GM21825 (cell line): Measurements from ENCODE around the gene RTEL1.
A peak's percentile ranks its signal among the peaks of the same experiment; 100 is the strongest.
"Not testable (repeated sequence)": the region's sequence is repeated elsewhere in the genome, so short reads cannot be mapped to it uniquely, and the experiment has no call there.

Experiments
- ATAC-seq: cut with Tn5 transposase; IDR thresholded peaks from one replicate; pipeline ENCODE4 v1.9.1; 2021; ENCODE audit warnings: mild to moderate bottlenecking, moderate library complexity; ENCODE audit not compliant: unreplicated experiment

The RTEL1 gene, protein sequence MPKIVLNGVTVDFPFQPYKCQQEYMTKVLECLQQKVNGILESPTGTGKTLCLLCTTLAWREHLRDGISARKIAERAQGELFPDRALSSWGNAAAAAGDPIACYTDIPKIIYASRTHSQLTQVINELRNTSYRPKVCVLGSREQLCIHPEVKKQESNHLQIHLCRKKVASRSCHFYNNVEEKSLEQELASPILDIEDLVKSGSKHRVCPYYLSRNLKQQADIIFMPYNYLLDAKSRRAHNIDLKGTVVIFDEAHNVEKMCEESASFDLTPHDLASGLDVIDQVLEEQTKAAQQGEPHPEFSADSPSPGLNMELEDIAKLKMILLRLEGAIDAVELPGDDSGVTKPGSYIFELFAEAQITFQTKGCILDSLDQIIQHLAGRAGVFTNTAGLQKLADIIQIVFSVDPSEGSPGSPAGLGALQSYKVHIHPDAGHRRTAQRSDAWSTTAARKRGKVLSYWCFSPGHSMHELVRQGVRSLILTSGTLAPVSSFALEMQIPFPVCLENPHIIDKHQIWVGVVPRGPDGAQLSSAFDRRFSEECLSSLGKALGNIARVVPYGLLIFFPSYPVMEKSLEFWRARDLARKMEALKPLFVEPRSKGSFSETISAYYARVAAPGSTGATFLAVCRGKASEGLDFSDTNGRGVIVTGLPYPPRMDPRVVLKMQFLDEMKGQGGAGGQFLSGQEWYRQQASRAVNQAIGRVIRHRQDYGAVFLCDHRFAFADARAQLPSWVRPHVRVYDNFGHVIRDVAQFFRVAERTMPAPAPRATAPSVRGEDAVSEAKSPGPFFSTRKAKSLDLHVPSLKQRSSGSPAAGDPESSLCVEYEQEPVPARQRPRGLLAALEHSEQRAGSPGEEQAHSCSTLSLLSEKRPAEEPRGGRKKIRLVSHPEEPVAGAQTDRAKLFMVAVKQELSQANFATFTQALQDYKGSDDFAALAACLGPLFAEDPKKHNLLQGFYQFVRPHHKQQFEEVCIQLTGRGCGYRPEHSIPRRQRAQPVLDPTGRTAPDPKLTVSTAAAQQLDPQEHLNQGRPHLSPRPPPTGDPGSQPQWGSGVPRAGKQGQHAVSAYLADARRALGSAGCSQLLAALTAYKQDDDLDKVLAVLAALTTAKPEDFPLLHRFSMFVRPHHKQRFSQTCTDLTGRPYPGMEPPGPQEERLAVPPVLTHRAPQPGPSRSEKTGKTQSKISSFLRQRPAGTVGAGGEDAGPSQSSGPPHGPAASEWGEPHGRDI (N-terminal part only)

DNA sequence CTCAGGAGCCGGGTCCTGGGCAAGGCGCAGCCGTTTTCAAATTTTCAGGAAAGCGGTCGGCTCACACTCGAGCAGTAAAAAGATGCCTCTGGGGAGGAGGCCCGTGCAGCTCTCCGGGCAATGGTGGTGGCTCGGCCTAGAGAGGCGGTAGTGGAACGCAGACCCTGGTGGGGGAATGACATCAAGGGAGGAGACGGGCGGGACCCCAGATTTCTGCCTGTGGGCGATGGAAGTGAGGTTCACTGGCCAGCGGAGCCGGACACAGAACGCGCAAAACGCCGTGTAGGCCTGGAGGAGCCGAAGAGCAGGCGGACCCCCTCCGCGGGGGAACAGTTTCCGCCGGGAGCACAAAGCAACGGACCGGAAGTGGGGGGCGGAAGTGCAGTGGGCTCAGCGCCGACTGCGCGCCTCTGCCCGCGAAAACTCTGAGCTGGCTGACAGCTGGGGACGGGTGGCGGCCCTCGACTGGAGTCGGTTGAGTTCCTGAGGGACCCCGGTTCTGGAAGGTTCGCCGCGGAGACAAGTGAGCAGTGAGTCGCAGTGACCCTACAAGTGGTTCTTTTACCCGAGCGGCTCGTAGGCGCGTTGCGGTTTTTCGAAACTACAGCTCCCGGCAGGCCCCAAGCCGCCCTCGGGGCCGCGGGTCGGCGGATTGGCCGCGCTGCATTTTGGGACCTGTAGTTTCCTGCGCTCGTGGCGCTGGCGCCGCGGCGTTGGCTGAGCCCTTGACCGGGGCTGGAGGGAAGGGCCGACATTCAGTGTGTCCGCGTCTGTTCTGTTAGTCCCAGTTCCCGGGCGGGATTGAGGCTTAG lies at the start of gene RTEL1:
Gene RTEL1, plus strand, starts transcription at position 376 of the 812 bp plus-strand sequence. CDS start 1,091 bp downstream, outside the sequence.
- ATAC-seq, result peak; percentile 79

GRCh38 chr20:63610581-63611435 lies 47.3 kb upstream of the RTEL1 start:
- no peak for ATAC-seq

DNA sequence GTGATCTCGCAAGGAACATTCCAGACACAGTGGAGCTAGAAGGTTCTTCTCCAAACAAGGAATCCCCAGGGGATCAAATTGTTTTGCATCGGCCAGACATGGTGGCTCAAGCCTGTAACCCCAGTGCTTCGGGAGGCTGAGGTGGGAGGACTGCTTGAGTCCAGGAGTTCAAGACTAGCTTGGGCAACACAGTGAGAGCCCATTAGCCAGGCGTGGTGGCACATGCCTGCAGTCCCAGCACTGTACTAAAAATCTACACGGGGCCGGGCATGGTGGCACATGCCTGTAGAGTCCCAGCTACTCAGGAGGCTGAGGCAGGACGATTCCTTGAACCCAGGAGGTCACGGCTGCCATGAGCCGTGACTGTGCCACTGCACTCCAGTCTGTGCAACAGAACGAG lies 46.5 kb upstream of the RTEL1 start:
- no peak for ATAC-seq

DNA sequence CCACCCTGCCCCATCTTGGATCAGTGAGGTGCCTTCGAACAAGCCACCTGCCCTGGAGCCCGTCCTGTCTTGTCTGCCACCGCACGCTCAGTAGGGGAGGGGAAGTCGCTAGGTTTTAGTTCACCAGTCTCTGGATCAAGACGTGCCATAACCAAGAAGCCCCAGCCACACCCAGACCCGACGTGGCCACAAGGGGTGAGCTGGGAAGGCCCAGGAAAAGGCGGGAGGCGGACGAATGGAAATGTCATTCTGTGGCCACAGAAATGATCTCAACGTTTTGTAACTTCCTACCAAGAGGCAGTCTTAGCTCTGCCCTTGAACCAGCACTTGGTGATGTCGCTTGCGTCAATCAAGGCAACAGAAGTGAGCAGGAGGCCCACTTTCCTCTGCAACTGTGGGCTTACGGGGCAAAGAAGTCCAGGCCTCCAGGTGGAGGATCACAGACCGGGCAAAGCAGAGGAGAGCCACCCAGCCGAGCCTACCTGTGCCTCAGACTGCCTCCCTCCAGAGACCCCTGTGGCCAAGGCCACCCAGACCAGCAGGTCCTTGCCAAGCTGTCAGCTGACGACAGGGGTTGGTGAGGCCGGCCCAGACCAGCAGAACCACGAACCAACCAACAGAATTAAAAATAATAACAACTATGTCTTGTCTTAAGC lies 45.7 kb upstream of the RTEL1 start:
- no peak for ATAC-seq

GRCh38 chr20:63613863-63614594 lies 44.1 kb upstream of the RTEL1 start:
- ATAC-seq, result not testable (repeated sequence)

- no peak for ATAC-seq
These were observed 40.8 kb upstream of the RTEL1 start for GRCh38 chr20:63617092-63617875.

DNA sequence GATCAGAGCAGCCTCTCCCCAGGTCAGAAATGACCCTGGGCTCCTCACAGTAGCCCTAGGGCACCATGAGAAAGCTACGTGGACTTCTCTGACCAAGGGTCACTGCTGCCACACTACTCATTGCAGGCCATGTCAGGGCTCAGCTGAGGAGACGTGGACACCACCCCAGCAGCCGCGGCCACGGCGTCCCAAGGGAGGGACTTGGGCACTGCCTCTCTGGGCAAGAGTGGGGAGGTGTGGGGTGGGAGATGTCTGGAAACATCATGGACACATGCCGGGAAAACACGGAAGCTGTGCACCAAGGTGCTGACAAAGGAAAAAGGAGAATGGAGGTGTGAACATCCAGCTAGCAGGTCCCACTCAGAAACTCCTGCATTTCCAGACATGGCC lies 40.2 kb upstream of the RTEL1 start:
- no peak for ATAC-seq

- no peak for ATAC-seq
These were observed 39.7 kb upstream of the RTEL1 start for GRCh38 chr20:63618291-63618980.

DNA sequence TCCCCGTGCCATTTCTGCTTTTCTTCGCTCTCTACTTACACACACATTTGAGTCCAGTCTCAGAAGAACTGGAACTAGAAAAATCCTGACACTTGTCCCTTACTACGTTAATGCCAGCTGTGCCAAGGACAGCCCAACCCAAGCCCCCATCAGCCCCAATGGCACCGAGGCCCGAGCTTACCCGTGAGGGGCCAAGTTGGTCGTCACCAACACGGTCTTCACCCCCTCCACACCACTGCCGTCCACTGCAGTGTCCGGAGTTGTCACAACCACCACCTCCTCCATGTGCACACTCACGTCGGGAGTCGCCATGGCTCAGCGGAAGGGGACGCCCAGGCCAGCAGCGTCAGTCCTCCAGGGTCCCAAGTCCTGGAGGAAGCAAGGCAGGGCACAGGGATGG lies 39.0 kb upstream of the RTEL1 start:
- ATAC-seq, result no peak

- ATAC-seq, result no peak
These were observed 38.6 kb upstream of the RTEL1 start for GRCh38 chr20:63619505-63619904.

DNA sequence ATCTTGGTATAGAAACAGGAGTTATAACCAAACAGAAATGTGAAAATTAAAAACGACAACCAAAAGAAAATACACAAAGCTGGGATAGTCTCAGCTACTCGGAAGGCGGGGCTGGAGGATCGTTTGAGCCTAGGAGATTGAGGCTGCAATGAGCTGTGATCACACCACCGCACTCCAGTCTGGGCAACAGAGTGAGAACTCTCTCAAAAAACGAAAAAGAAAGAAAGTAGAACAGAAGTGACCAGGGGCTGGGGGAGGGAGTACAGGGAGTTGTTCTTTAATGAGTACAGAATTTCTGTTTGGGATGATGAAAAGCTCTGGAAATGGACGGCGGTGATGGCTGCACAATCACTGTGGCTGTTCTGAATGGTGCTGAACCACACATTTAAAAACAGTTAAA lies 37.1 kb upstream of the RTEL1 start:
- ATAC-seq, result no peak

GRCh38 chr20:63622096-63622495 lies 36.0 kb upstream of the RTEL1 start:
- ATAC-seq, result no peak

DNA sequence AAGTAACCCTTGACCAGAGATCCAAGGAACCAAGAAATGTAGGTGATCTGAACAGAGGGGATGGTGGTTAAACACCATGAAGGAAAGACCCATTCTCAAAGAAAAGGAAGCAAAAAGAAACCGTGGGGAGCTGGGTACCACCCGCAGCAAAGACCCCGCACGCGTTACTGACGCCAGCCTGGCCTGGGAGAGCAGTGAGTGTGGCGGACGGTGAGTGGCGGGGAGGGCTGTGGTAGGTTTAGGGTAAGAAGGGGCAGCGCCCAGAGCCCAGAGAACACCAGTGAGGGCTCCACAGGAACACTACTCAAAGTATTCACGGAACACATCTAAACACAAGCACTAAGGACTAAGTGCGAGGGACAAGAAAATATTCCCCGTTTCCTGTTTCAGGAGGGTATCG lies 35.4 kb upstream of the RTEL1 start:
- no peak for ATAC-seq

DNA sequence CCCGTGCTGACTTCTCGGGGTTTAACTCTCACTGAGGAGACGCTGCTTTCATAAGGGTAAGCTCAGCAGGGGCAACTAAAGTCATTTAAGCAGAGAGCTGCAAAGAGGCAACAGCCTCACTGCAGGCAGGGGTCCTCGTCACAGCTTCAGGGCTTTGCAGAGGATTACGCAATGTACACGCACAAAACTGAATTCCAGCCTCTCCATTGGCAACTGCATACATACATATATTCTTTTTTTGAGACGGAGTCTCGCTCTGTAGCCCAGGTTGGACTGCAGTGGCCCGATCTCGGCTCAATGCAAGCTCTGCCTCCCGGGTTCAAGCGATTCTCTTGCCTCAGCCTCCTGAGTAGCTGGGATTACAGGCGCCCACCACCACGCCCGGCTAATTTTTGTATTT lies 33.6 kb upstream of the RTEL1 start:
- no peak for ATAC-seq

DNA sequence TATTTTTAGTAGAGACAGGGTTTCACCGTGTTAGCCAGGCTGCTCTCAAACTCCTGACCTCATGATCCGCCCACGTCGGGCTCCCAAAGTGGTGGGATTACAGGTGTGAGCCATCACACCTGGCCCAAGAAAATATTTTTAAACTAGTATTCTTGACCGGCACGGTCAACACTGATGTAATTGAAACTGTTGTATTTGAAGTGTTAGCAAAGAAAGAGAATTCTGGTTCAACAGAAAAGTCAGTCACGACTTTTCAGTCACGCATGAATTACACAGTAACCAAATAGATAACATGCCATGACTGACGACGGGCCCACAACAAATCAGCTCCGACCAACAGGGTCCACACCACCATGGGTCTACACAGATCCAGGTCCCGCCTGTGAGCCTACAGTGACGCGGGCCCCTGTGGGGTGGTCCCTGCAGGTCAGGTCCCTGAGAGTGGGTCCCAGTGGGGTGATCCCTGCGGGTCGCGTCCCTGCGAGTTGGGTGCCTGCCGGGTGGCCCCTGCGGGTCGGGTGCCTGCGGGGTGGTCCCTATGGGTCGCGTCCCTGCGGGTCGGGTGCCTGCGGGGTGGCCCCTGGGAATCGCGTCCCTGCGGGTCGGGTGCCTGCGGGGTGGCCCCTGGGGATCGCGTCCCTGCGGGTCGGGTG lies 32.2 kb upstream of the RTEL1 start:
- no peak for ATAC-seq

- ATAC-seq, result peak; percentile 37
These were observed 31.5 kb upstream of the RTEL1 start, which contains the start of gene GMEB2 for GRCh38 chr20:63626424-63627128. GMEB2 (minus strand) TSS chr20:63627101; CDS start chr20:63619397, 7,704 bp downstream.
